Activated effector memory CD4-positive, alpha-beta T cell treated with Interleukin-2 at 50 U/mL for 16 hours (primary cell): ENCODE data around the gene SEPSECS.

ENCODE experiments used
- DNase-seq: peaks from one replicate; pipeline ENCODE4 v3.0.0-alpha.2; 2020

The SEPSECS gene

DNA sequence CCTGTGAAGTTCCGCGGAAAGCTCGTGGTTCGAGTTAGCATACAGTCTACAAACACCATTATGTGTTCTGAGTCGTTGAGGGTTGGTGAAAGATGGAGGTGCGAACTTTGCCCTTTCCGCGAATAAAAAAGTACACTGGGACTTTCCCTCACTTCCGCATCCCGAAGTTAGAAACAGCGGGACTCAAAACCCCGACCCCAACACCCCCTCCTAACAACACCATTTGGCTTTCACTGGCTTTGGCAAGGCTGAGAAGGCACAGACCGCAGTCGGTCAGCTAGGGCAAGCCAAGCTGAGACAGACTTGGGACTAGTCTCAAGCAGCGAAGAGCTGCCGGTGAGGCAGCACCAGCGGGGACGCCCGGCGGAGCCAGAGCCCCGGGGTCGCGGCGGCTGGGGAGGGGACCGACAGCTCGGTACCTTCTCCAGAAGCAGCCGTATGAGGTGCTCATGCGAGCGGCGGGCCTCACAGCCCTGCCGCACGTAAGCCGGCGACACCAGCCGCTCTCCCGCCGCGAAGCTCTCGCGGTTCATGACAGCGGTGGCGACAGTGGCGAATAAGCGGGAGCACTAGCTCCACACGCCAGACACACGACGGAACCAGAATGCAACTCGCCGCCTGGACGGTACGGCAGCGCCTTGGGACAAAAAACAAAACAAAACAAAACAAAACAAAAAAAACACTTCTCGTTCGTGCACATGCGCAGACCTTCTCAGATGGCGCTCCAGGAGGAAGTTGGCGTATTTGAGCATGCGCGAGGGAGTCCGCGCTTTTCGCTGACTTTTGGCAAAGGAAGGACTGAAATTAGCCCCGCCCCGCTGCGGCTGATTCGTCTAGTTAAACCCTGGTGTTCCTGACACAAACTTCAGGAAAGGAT is at the start of gene SEPSECS:
SEPSECS (minus strand) TSS at position 613 of the 877 bp plus-strand sequence; CDS start at position 533, 80 bp downstream.
- peak; percentile 87 for DNase-seq

DNA sequence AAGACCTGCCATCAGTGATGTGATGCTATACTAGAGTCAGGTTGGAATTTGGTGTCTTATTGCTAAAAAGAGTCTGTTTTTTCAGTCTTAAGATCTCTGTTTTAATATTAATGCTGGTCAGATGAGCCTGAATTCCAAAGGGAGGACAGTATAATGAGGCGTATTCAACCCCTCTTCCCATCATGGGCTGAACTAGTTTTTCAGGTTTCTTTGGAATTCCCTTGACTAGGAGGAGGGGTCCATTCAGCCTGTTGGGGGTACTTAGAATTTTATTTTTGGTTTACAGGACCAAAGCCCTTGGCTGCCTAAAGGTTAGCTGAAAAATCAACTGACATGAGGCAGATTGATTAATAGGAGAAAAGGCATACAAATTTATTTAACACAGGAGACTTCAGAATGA is 49.5 kb upstream of the SEPSECS start:
- DNase-seq, result no peak

DNA sequence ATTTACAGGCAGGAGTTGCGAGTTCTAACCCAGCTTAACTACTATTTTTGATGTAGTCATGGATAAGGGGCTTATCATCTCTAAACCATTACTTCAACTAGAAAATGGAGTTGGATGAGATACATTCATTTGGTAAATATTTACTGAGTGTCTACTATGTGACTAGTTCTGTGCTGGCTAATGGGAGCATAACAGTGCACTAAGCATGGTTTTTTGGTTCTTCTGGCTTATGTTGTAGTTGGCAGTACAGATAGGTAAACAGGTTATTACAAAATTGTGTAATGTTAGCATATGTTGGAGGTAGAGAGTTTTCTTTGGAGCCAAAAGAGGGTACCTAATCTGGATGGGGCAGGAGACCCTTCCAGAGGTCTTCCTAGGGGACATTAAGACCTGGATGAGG is 47.7 kb upstream of the SEPSECS start:
- no peak for DNase-seq

DNA sequence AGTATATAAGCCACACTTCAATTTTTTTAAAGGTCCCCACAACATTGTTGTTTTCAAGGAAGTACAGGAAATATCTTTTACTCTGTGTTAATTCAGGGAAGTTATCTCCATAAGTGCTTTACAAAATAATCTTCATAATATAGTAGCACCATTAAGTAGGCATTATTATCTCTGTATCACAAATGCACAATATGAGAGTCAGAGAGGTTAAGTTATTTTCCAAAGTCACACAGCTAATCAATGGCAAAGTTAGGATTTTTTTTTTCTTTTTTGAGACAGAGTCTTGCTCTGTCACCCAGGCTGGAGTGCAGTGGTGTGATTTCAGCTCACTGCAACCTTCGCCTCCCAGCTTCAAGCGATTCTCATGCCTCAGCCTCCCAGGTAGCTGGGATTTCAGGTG is 38.5 kb upstream of the SEPSECS start:
- DNase-seq, result no peak

DNA sequence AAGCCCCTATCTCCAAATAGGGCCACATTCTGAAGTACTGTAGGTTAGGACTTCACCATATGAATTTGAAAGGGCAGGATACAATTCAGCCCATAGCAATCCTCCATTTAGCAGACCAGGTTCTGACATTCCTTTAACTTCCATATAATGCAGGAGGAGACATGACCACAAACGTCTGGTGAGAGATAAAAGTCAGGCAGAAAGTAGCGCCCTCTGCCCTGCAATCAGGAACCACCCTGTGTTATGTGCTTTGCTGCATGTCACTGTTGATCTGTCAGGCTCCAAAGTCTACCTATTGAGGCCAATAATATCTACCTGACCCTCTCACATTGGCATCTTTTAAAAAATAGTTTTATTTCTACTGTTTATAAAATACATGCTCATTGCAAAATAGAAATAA is 30.2 kb upstream of the SEPSECS start:
- no peak for DNase-seq

DNA sequence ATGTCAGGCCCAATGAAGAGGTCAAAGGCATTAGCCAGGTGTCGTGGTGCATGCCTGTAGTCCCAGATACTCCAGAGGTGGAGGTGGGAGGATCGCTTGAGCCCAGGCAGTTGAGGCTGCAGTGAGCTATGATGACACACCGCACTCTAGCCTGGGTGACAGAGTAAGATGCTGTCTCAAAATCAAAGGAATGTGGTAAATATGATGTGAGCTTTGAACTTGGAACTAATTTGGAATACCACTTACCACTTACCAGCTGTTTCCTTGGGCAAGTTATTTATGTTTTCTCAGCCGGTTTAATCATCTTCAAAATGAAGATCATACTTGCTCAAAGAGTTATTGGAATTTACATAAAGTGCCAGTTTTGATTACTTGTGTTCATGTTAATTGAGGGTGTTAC is 23.8 kb upstream of the SEPSECS start:
- DNase-seq, result no peak

DNA sequence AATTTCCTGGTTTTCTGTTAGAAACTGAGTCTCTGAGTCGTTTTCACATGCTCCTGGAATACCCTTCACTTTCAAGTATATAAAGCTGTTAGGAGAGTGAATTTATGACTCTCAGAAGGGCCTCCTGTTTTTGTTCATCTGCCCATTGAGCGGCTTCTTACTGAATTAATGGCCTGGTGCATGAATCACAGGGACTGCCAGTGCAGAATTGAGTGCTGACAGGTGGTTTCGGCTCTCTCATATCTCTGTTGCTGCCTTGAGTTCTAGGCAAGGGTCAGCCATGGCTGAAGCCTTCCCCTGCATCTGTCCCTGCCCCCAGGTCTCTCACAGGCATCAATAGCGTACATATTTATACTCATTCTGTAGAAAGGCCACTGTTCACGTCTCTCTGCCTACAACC is 22.7 kb upstream of the SEPSECS start:
- DNase-seq, result no peak

DNA sequence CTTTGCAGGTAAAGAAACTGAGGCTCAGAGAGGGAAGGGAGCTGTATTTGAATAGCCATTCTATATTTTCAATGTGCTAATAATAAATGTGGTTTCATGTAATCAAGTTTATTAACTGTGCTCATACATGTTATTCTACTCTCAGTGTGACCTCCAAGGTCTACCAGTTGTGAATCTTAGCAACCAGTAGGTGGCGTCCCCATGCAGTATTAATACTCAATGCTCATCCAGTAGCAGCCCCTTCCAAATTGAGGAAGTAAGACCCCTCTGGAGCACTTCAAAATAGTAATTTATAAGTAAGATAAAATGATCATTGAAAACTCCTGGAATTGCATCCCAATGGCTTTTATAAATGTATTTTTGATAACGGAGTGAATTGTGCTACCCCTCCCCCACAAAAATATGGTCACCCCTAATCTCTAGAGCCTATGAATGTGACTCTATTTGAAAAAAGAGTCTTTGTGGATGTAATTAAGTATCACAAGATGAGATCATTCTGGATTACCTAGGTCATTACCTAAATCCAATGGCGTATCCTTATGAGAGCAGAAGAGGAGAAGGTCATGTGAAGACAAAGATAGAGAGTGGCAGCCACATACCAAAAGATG is 20.4 kb upstream of the SEPSECS start:
- DNase-seq, result no peak

DNA sequence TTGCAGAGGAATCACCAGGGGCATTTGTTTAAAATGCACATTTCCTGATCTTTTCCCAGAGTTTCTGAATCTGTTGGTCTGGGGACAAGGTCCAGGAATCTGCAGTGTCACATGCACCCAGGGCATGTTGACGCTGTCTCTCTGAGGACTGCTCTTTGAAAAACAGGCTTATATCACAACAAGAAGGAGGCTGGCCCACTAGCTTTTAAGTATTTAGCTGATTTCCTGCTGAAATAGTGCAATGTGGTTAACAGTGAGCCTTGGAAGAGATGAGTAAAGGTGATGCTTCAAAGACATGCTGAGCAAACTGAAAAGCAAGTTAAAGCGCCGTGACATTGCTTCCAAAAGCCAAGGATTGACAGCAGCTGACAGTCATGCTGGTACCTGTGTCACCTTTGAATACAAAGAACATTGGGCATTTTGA is 18.6 kb upstream of the SEPSECS start:
- DNase-seq, result no peak

DNA sequence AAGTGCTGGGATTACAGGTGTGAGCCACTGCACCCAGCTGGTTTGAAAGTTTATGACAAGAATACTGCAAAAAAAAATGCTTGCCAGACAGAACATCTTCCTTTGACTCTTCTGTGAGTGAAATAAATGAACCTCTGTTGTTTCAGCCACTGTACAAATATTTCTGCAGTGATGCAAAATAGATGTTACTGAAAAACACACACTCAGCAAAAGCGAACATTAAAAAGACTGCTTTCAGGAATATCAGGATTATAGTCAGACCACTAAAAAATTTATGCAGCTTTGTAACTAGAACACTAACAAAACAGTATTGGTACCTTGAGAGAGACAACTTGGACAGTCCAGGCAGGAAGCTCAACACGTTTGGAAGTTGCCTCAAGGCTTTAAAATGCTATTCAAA is 16.9 kb upstream of the SEPSECS start:
- DNase-seq, result no peak

DNA sequence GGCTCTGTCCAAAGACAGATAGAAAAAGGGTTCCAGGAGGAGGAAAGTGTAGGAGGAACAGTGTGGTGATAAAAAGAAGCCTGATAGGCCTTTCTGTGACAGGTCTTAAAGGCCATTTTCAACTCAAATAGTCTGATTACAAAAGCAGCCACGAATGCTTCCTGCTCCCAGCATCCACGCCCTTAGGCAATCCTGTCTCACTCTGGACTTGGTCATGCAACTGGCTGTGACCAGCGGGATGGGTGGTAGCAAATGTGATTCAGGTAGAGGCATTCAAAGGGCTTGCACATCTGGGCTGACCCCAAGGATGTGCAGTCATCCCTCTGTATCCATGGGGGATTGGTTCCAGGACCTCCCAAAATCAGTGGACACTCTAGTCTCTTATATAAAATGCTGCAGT is 14.4 kb upstream of the SEPSECS start:
- no peak for DNase-seq

DNA sequence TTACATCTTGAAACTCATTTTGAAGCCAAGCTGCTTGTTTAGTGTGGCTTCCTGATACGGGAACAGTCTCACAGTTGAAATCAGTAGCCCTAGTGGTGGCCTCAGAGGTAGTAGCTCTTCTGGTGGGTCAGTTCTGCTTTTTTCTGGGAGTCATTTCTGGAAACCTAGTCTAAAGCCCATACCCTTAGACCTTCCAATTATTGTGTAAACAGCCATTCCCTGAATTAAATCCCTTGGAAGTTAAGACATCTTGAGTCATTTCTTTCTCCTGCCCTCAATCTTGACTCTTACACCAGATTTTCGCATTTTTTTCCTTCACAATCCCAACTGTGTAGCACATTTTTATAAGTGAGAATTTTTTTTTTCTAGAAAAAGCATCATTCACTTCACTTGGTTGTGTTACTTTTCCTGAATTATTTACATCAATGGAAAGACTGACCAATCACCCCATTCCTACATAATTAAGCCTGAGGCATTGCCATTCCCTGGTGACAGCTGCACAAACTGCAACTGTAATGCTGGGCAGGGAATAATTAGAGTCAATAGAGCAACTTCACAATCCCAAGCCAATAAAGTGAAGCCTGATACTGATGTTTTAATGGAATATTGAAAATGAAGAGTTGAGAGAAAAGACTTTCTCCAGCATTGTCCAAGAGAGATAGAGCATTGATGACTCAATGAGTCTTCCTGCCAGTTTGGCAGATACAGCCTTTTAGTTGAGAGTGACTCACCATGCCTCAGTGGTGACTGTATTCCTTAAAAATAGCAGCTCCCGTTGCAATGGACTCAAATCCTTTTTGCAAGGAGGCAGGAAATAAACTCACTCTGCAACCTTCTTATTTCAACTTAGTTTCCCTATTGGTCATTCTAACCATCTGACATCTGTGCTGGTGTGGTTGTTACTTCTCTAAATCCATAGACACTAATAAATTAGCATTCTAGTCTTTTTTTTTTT is 13.0 kb upstream of the SEPSECS start:
- DNase-seq, result no peak

DNA sequence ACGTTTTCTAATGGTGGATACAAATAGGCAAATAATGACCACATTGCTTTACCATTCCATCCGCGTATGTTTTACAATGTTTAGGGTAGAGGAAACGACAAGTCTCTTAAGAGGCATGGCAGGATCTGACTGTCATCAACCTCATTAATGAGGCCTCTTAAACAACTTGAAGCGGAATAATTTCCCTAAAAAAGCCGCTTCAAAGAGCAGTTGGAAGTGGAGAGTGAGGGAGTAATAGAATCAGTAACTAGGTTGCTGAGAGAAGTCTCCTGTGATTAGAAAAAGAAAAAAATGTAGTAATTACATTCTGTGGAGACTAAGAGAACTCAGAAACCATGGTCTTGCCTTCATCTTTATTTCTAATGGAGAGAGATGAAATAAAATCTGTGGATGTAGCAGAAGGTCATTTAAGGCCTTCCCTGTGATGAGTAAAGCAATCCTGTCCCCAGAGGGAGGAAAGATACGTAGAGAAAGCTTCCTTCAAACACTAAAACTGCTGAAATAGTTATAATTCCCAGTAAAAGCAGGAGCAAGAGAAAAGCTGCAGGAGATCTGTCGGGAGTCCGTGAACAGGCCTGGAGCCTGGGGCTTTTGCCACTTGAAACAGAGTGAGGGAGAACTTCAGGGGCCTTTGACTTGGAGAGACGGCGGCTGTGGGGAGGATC is 11.1 kb upstream of the SEPSECS start:
- no peak for DNase-seq

DNA sequence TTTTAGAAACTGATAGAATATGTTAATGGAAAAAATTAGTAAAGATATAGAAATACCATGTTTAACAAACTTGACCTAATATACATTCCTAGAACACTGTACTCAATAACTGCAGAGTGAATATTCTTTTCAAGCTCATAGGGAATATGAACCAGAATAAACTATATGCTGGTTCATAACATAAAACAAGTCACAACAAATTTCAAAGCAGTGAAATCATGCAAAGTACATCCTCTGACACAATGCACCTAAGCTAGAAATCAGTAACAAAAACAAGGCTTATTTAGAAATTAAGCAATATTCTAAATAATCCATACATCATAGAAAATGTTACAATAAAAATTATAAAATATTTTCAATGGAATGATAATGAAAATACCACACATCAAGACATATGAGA is 9.2 kb upstream of the SEPSECS start:
- DNase-seq, result no peak

DNA sequence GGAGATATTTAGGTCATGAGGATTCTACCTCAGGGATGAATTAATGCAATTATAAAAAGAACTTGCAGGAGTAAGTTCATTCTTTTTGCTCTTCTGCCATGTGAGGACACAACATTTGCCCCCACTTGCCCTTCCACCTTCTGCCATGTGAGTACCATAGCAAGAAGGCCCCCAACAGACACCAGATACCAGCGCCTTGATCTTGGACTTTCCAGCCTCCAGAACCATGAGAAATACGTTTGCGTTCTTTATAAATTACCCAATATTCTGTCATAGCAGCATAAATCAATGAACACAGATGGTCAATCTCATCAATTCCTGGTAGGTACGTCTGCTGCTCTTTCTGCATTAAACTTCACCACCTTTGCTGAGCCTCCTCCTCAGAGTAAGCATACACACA is 5.7 kb upstream of the SEPSECS start:
- DNase-seq, result no peak

DNA sequence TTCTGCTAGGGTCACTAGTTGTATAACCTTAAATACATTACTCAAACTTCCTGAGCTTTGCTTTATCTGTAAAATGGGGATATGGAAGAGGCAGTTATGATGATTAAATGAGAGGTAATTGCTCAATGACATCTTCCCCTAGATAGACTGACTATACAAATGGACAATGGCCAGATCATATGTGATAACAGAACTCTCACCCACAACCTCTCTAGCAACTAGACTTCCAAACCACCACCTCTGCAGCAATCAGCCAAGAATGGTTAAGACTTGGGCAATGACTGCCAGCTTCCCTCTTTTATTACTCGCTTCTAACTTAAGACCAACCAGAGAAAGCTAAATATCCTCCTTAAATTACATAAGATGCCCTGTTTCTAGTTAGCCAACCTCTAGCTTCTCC is 2.9 kb upstream of the SEPSECS start:
- no peak for DNase-seq

DNA sequence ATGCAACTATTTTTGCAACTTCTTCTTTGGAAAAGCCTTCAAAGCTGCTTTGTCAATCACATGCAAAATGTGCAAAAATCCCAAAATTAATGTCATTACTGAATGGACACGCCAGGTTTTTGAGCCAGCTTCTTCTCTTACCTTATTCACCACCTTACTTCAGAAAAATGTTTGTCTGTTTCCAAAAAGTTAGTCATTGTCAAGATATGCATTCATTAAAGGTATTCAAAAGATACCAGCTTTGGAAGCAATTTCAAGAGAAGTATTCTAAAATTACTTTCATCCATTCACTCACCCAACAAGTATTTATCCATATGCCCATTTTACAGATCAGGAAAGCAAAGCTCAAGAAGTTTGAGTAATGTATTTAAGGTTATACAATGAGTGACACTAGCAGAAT is 2.3 kb upstream of the SEPSECS start:
- no peak for DNase-seq

DNA sequence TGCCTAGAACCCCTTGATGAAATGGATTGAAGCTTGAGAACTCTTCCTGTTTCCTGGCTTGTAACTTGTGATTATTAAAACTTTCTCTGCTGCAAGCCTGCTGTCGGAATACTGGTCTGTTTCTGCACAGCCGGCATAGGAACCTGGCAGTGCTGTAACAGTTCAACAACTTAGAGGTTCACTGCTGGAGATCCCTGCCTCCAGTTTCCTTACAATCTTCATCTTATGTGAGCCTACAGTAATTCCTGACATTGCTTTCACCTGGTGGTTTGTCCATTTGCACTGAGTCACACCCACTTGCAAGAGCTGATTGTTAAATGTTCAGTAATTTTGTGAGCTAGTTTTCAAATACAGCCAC is 1.3 kb upstream of the SEPSECS start:
- no peak for DNase-seq

DNA sequence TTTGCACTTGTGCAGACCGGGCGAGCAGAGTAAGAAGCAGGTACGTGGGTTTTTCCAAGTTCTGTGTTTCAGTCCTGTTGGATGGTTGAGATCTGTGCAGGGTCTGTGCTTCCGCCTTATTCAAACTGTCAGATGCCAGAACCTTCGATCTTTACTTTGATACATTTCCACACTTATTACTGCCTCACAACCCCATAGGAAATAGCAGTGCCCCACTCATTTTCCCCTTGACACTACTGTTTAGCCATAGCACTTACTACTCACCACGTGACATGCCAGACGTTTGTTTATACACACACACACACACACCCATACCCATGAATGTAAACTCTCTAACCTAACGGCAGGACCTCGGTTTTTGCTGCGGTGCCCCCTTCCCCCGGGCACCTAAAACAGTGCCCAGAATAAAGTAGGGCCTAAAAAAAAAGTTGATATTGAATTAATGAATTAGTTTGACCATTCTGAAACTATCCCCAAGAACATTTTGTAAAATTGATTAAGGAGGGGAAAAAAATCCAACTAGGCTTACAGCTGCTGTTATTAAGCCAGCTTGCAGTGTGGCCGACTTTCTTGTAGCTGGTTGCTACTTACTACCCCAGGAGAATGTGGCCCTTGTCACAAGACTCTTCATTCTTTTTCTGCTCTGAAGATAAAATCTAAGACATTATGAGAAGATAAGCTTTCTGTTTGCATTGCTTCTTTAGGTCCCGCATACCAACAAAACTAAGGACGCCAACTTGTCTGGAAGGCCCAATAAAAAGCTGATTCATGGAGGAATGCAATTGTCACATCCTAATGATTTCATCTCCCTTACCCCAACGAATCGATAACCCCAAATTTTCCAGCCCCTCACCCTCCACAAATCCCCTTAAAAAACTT is 704 bp upstream of the SEPSECS start:
- DNase-seq, result no peak

DNA sequence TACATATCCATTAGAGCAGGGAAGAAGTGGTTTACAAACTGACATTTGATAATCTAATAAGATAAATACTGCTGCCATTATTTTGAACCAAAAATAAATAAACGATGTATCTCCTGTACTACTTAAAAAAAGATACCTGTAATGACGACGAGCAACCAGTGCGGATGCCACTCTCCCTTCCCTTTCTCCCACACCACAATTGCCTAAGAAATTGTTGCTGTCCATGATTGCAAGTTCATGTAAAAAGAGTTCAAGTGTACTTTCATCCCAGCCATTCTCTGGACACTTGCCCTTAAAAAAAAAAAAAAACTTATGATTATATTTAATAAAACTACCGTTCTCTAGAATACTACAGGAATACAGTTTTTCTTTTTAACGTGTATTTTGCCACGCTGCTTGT is 1.4 kb downstream of the SEPSECS start:
- DNase-seq, result no peak

DNA sequence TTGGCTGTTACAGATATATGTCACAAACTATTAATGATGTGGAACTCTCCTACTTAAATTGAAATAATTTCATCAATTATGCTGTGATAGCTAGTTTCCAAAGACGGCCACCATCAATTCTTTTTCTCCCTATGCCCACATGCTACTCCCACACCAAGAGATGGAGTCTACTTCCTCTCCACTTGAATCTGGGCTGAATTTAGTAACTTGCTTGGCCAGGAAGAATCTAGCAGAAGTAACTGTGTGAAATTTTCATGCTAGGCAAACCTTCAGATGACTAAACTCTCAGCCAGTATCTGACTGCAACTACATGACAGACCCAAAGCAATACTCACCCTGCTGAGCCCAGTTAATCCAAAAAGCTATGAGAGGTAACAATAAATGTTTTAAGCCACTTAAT is 3.2 kb downstream of the SEPSECS start:
- no peak for DNase-seq

DNA sequence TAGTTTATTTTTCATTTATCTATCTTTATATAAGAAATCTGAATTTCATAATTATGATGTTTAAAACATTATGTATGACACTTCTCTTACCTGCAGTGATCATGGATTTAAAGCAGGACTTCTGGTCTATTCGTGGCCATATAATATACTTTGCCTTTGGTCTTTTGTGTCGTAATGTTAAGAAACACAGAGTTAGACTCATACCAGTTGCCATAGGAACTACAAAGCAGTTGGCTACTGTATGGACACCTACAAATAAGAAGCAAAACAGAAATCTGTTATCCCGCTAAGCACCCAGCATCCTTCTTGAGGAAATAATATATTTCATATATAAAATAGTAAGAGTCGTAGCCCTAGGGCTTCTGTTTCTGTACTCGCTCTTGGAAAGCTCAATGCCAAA is 4.3 kb downstream of the SEPSECS start:
- no peak for DNase-seq
